ENCODE measurements around the gene GGT6.

DNA sequence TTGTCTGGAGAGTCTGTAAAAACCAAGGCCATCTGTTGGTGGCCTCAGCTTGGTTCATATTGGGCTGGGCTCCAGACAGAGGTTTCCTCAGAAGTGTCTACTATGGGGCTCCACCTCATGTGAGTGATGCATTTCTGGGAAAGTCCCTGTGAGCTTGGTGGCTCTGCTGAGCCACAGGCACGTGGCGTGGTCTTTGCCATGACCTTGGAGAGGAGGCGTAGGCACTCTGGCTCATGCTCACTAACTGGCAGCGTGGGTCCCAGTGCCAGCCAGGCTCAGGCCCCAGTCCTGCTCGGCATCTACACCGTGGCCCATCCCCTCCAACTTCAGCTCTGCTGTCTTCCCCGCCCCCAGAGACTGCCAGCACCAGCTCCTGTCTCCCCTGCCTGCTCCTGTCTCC lies 13.3 kb upstream of the GGT6 start:
- TF ChIP-seq, protein P1, sequence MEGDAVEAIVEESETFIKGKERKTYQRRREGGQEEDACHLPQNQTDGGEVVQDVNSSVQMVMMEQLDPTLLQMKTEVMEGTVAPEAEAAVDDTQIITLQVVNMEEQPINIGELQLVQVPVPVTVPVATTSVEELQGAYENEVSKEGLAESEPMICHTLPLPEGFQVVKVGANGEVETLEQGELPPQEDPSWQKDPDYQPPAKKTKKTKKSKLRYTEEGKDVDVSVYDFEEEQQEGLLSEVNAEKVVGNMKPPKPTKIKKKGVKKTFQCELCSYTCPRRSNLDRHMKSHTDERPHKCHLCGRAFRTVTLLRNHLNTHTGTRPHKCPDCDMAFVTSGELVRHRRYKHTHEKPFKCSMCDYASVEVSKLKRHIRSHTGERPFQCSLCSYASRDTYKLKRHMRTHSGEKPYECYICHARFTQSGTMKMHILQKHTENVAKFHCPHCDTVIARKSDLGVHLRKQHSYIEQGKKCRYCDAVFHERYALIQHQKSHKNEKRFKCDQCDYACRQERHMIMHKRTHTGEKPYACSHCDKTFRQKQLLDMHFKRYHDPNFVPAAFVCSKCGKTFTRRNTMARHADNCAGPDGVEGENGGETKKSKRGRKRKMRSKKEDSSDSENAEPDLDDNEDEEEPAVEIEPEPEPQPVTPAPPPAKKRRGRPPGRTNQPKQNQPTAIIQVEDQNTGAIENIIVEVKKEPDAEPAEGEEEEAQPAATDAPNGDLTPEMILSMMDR (IDR thresholded peaks at IDR 0.05) = no peak
- no peak for TF ChIP-seq POLR2A (IDR thresholded peaks at IDR 0.05)

All from Peyer's patch (tissue), 4 donors.